ENCODE data around the gene STX7. TPM values are rescaled to one million over a fixed set of nuclear protein-coding genes. Genes with fewer than 3 reads are reported as not detected.

The STX7 gene
- total and polyA plus RNA-seq, 2 donors (not counting 3 experiments of a cell fraction or from before 2014, with no cell fraction given): 13.4 to 45.5 TPM

GRCh38 chr6:132411296-132411695 lies 101.6 kb downstream of the STX7 start:
- FAIRE-seq: no peak
- H3K4me3 ChIP-seq (replicated peaks in 1 of 3; ENCODE audit: insufficient read depth in 1 of 3, low read depth in 1 of 3, low read length in 3 of 3): no peak overlapping the region

GRCh38 chr6:132410830-132411229 lies 102.1 kb downstream of the STX7 start:
- no peak for TF ChIP-seq POLR2A (IDR thresholded peaks at IDR 0.05; ENCODE audit: low read depth, low read length)
- no peak for TF ChIP-seq MAX (IDR thresholded peaks at IDR 0.05; ENCODE audit: insufficient read depth, insufficient read length)
- TF ChIP-seq JUN (IDR thresholded peaks at IDR 0.05; ENCODE audit: borderline replicate concordance, insufficient read depth, insufficient read length, low read depth): no peak
- TF ChIP-seq FOS (IDR thresholded peaks at IDR 0.05; ENCODE audit: borderline replicate concordance, insufficient read depth, low read length): no peak
- no peak for TF ChIP-seq POLR2AphosphoS5 (IDR thresholded peaks at IDR 0.05; ENCODE audit: insufficient read depth, low read depth, low read length)
- no peak for TF ChIP-seq EZH2 (IDR thresholded peaks at IDR 0.05; ENCODE audit: borderline replicate concordance, low read depth, low read length, severe bottlenecking)
- TF ChIP-seq, protein P1, sequence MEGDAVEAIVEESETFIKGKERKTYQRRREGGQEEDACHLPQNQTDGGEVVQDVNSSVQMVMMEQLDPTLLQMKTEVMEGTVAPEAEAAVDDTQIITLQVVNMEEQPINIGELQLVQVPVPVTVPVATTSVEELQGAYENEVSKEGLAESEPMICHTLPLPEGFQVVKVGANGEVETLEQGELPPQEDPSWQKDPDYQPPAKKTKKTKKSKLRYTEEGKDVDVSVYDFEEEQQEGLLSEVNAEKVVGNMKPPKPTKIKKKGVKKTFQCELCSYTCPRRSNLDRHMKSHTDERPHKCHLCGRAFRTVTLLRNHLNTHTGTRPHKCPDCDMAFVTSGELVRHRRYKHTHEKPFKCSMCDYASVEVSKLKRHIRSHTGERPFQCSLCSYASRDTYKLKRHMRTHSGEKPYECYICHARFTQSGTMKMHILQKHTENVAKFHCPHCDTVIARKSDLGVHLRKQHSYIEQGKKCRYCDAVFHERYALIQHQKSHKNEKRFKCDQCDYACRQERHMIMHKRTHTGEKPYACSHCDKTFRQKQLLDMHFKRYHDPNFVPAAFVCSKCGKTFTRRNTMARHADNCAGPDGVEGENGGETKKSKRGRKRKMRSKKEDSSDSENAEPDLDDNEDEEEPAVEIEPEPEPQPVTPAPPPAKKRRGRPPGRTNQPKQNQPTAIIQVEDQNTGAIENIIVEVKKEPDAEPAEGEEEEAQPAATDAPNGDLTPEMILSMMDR (IDR thresholded peaks at IDR 0.05; ENCODE audit: extremely low read depth in 1 of 2, insufficient read depth in 1 of 2, low read depth in 1 of 2, low read length in 2 of 2): no peak
- no peak for TF ChIP-seq MYC (IDR thresholded peaks at IDR 0.05; ENCODE audit: low read depth, low read length)
- no peak for TF ChIP-seq GATA2 (IDR thresholded peaks at IDR 0.05; ENCODE audit: insufficient read depth, insufficient read length, low read depth, low read length)
- Histone ChIP-seq H3K36me3 (ENCODE audit: control insufficient read depth in 2 of 2, extremely low read depth in 1 of 2, insufficient read depth in 2 of 2, low read length in 2 of 2) (no peaks in the 10 kb centered on the region), H3K27me3 (ENCODE audit: control insufficient read depth in 2 of 2, insufficient read depth in 2 of 2, low read length in 2 of 2) (peaks cover 8 to 25% of the 10 kb centered on the region in 2 experiments), H3K9me1 (replicated peaks; ENCODE audit: control insufficient read depth, extremely low read depth, insufficient read depth, low read length) (no peaks in the 10 kb centered on the region), H3K9me3 (replicated peaks; ENCODE audit: control insufficient read depth, insufficient read depth, low read length) (no peaks in the 10 kb centered on the region), H4K20me1 (replicated peaks; ENCODE audit: control insufficient read depth, extremely low read depth, insufficient read depth, low read length) (no peaks in the 10 kb centered on the region), H3K4me2 (ENCODE audit: insufficient read depth, low read length) (no peak overlapping the region), H3K4me1 (ENCODE audit: control insufficient read depth, extremely low read depth, insufficient read depth, low read length) (no peaks in the 10 kb centered on the region), H3K79me2 (ENCODE audit: control insufficient read depth, insufficient read depth, low read length) (no peaks in the 10 kb centered on the region), H3K9ac (replicated peaks; ENCODE audit: extremely low read depth, insufficient read depth, low read length) (no peak overlapping the region), H2AFZ (ENCODE audit: low read depth, low read length) (no peak overlapping the region), H3K4me3 (replicated peaks in 1 of 3; ENCODE audit: insufficient read depth in 1 of 3, low read depth in 1 of 3, low read length in 3 of 3) (no peak overlapping the region), H3K27ac (ENCODE audit: insufficient read depth, low read depth, low read length) (no peak overlapping the region)
- CTCF ChIA-PET: interaction anchor here (0.7 kb wide), 1 partner anchor 18 kb away, joined by 3 read pairs; no protein-coding TSS in a partner anchor
- intact Hi-C loops (cut with micrococcal nuclease) (no loop called here), dilution Hi-C loops (cut with MboI; ENCODE audit: extremely low pct_ligation_motif_present, low sequenced_read_pairs) (no loop called here)
- FAIRE-seq (no peak), DNase-seq (ENCODE audit: low read depth, low spot score) (no peak)
- no TSS peak for BruUV-seq (replicated peaks)
- POLR2A ChIA-PET: no interaction called here

More at GRCh38 chr6:132411296-132411695, 101.6 kb downstream of the STX7 start:
- H3K9me3 ChIP-seq (replicated peaks; ENCODE audit: control insufficient read depth, insufficient read depth, low read length): no peaks in the 10 kb centered on the region
- no peak overlapping the region for H3K27ac ChIP-seq (ENCODE audit: insufficient read depth, low read depth, low read length)
- DNase-seq (ENCODE audit: low read depth, low spot score): no peak
- H2AFZ ChIP-seq (ENCODE audit: low read depth, low read length): no peak overlapping the region
- H4K20me1 ChIP-seq (replicated peaks; ENCODE audit: control insufficient read depth, extremely low read depth, insufficient read depth, low read length): no peaks in the 10 kb centered on the region
- H3K4me1 ChIP-seq (ENCODE audit: control insufficient read depth, extremely low read depth, insufficient read depth, low read length): no peaks in the 10 kb centered on the region
- no peak for TF ChIP-seq GATA2 (IDR thresholded peaks at IDR 0.05; ENCODE audit: insufficient read depth, insufficient read length, low read depth, low read length)
- no peak overlapping the region for H3K9ac ChIP-seq (replicated peaks; ENCODE audit: extremely low read depth, insufficient read depth, low read length)
- H3K9me1 ChIP-seq (replicated peaks; ENCODE audit: control insufficient read depth, extremely low read depth, insufficient read depth, low read length): no peaks in the 10 kb centered on the region
- H3K4me2 ChIP-seq (ENCODE audit: insufficient read depth, low read length): no peak overlapping the region
- ChIA-PET POLR2A (no interaction called here), CTCF (interaction anchor here (0.7 to 1.8 kb wide), 3 partner anchors 18 to 131 kb away, joined by 3 to 7 read pairs (median 4); no protein-coding TSS in a partner anchor)
- dilution Hi-C loops (cut with MboI; ENCODE audit: extremely low pct_ligation_motif_present, low sequenced_read_pairs) (no loop called here), intact Hi-C loops (cut with micrococcal nuclease) (no loop called here)
- BruUV-seq (replicated peaks): no TSS peak
- H3K27me3 ChIP-seq (ENCODE audit: control insufficient read depth in 2 of 2, insufficient read depth in 2 of 2, low read length in 2 of 2): peaks cover 6 to 21% of the 10 kb centered on the region in 2 experiments
- H3K36me3 ChIP-seq (ENCODE audit: control insufficient read depth in 2 of 2, extremely low read depth in 1 of 2, insufficient read depth in 2 of 2, low read length in 2 of 2): no peaks in the 10 kb centered on the region
- no peaks in the 10 kb centered on the region for H3K79me2 ChIP-seq (ENCODE audit: control insufficient read depth, insufficient read depth, low read length)

All from endothelial cell of umbilical vein (primary cell).